Measurements from ENCODE around the gene EFNA4. TPM values are rescaled to one million over a fixed set of nuclear protein-coding genes. Genes with fewer than 3 reads are reported as not detected.

The EFNA4 gene
- polyA plus RNA-seq, 1 donor (not counting 4 experiments of a cell fraction or from before 2014, with no cell fraction given) = 7.6 TPM

- FAIRE-seq = peak; percentile 26
- H3K9ac ChIP-seq (ENCODE audit: control insufficient read depth, extremely low read depth, insufficient read depth, low read length) = peak overlapping the region; percentile 73
Measured at GRCh38 chr1:155086128-155086741, 22.7 kb downstream of the EFNA4 start.

DNA sequence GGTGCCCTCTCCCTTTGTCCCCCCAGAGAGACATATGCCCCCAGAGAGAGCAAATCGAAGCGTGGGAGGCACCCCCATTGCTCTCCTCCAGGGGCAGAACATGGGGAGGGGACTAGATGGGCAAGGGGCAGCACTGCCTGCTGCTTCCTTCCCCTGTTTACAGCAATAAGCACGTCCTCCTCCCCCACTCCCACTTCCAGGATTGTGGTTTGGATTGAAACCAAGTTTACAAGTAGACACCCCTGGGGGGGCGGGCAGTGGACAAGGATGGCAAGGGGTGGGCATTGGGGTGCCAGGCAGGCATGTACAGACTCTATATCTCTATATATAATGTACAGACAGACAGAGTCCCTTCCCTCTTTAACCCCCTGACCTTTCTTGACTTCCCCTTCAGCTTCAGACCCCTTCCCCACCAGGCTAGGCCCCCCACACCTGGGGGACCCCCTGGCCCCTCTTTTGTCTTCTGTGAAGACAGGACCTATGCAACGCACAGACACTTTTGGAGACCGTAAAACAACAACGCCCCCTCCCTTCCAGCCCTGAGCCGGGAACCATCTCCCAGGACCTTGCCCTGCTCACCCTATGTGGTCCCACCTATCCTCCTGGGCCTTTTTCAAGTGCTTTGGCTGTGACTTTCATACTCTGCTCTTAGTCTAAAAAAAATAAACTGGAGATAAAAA, 23.5 kb downstream of the EFNA4 start:
- H3K27me3 ChIP-seq (ENCODE audit: control insufficient read depth, extremely low read depth, insufficient read depth, low read length) = peaks cover 7% of the 10 kb centered on the region
- H3K4me2 ChIP-seq (ENCODE audit: control insufficient read depth, extremely low read depth, insufficient read depth, low read depth, low read length) = no peak overlapping the region
- no peak for FAIRE-seq

More at GRCh38 chr1:155086128-155086741, 22.7 kb downstream of the EFNA4 start:
- H3K4me1 ChIP-seq (ENCODE audit: control insufficient read depth, extremely low read depth, insufficient read depth, low read length) = peaks cover 37% of the 10 kb centered on the region
- no peak overlapping the region for H3K27ac ChIP-seq (ENCODE audit: control insufficient read depth, insufficient read depth, low read length)
- H3K4me3 ChIP-seq (ENCODE audit: control insufficient read depth in 2 of 3, extremely low read depth in 1 of 3, insufficient read depth in 2 of 3, low read depth in 1 of 3, low read length in 3 of 3) = peak overlapping the region in 2 of 3 experiments; percentile 50 to 71
- no peaks in the 10 kb centered on the region for H3K9me3 ChIP-seq (ENCODE audit: control insufficient read depth, low read depth, low read length)
- no peaks in the 10 kb centered on the region for H4K20me1 ChIP-seq (ENCODE audit: control insufficient read depth, extremely low read depth, insufficient read depth, low read length)
- H3K27me3 ChIP-seq (ENCODE audit: control insufficient read depth, extremely low read depth, insufficient read depth, low read length) = peaks cover 15% of the 10 kb centered on the region
- no peaks in the 10 kb centered on the region for H3K36me3 ChIP-seq (ENCODE audit: control insufficient read depth in 2 of 2, extremely low read depth in 1 of 2, insufficient read depth in 2 of 2, low read length in 2 of 2)
- H3K9me1 ChIP-seq (ENCODE audit: control insufficient read depth, extremely low read depth, insufficient read depth, low read length) = no peaks in the 10 kb centered on the region
- no peak overlapping the region for H2AFZ ChIP-seq (ENCODE audit: control insufficient read depth, low read length)
- H3K4me2 ChIP-seq (ENCODE audit: control insufficient read depth, extremely low read depth, insufficient read depth, low read depth, low read length) = peak overlapping the region; percentile 81
- TF ChIP-seq CTCF (optimal IDR thresholded peaks at IDR 0.05 in 1 of 3, IDR thresholded peaks at IDR 0.05 in 1 of 3, conservative IDR thresholded peaks at IDR 0.05 in 1 of 3; ENCODE audit: extremely low read depth in 1 of 3, insufficient read depth in 2 of 3, low read length in 3 of 3) (peak; percentile 80 to 99 (median 97)), EZH2 (IDR thresholded peaks at IDR 0.05; ENCODE audit: low read length) (no peak)
- no peaks in the 10 kb centered on the region for H3K79me2 ChIP-seq (ENCODE audit: control insufficient read depth, insufficient read depth, low read length)
- dilution Hi-C loops (cut with MboI; ENCODE audit: extremely low pct_ligation_motif_present, low sequenced_read_pairs) = no loop called here
- DNase-seq (ENCODE audit: low read depth, low spot score) = no peak

More for the DNA sequence above, 23.5 kb downstream of the EFNA4 start:
- Histone ChIP-seq H4K20me1 (ENCODE audit: control insufficient read depth, extremely low read depth, insufficient read depth, low read length) (no peaks in the 10 kb centered on the region), H3K36me3 (ENCODE audit: control insufficient read depth in 2 of 2, extremely low read depth in 1 of 2, insufficient read depth in 2 of 2, low read length in 2 of 2) (no peaks in the 10 kb centered on the region), H3K79me2 (ENCODE audit: control insufficient read depth, insufficient read depth, low read length) (no peaks in the 10 kb centered on the region), H3K27ac (ENCODE audit: control insufficient read depth, insufficient read depth, low read length) (no peak overlapping the region), H3K9me1 (ENCODE audit: control insufficient read depth, extremely low read depth, insufficient read depth, low read length) (no peaks in the 10 kb centered on the region), H2AFZ (ENCODE audit: control insufficient read depth, low read length) (no peak overlapping the region), H3K4me3 (ENCODE audit: control insufficient read depth in 2 of 3, extremely low read depth in 1 of 3, insufficient read depth in 2 of 3, low read depth in 1 of 3, low read length in 3 of 3) (no peak overlapping the region), H3K4me1 (ENCODE audit: control insufficient read depth, extremely low read depth, insufficient read depth, low read length) (peaks cover 37% of the 10 kb centered on the region), H3K9ac (ENCODE audit: control insufficient read depth, extremely low read depth, insufficient read depth, low read length) (no peak overlapping the region), H3K9me3 (ENCODE audit: control insufficient read depth, low read depth, low read length) (no peaks in the 10 kb centered on the region)
- TF ChIP-seq EZH2 (IDR thresholded peaks at IDR 0.05; ENCODE audit: low read length) (no peak), CTCF (optimal IDR thresholded peaks at IDR 0.05 in 1 of 3, IDR thresholded peaks at IDR 0.05 in 1 of 3, conservative IDR thresholded peaks at IDR 0.05 in 1 of 3; ENCODE audit: extremely low read depth in 1 of 3, insufficient read depth in 2 of 3, low read length in 3 of 3) (no peak)
- dilution Hi-C loops (cut with MboI; ENCODE audit: extremely low pct_ligation_motif_present, low sequenced_read_pairs) = no loop called here
- no peak for DNase-seq (ENCODE audit: low read depth, low spot score)

All from keratinocyte (primary cell).